H9 (cell line): Measurements from ENCODE around the gene UBE3B. TPM values are rescaled to one million over a fixed set of nuclear protein-coding genes. Genes with fewer than 3 reads are reported as not detected.

Experiments used
- DNase-seq: peaks from one replicate; pipeline ENCODE4 v3.0.0-alpha.2; 2017
- H2AFZ ChIP-seq: one replicate; pipeline ENCODE4 v1.6.1; 2013; ENCODE audit warnings: mild to moderate bottlenecking, low read length, control low read depth, moderate library complexity
- H2AK5ac ChIP-seq: 2 replicates; pipeline ENCODE4 v1.6.1; 2013; ENCODE audit warnings: low read length, control low read depth, mixed read lengths; ENCODE audit not compliant: insufficient read length
- H2BK120ac ChIP-seq: one replicate; pipeline ENCODE4 v1.6.1; 2013; ENCODE audit warnings: low read depth, mild to moderate bottlenecking, low read length, control low read depth, inconsistent platforms; ENCODE audit not compliant: poor library complexity, severe bottlenecking
- H2BK12ac ChIP-seq: 2 replicates; pipeline ENCODE4 v1.6.1; 2013; ENCODE audit warnings: low read length, control low read depth, mixed read lengths, low read depth; ENCODE audit not compliant: insufficient read length
- H2BK15ac ChIP-seq: 2 replicates; pipeline ENCODE4 v1.6.1; 2013; ENCODE audit warnings: low read depth, low read length, control low read depth
- H2BK20ac ChIP-seq: one replicate; pipeline ENCODE4 v1.6.1; 2013; ENCODE audit warnings: low read depth, mild to moderate bottlenecking, low read length, control low read depth, inconsistent platforms; ENCODE audit not compliant: poor library complexity, severe bottlenecking
- H2BK5ac ChIP-seq: 2 replicates; pipeline ENCODE4 v1.6.1; 2013; ENCODE audit warnings: low read length, control low read depth, mixed read lengths; ENCODE audit not compliant: insufficient read length
- H3K14ac ChIP-seq: 2 replicates; pipeline ENCODE4 v1.6.1; 2013; ENCODE audit warnings: low read length, control low read depth; ENCODE audit not compliant: insufficient read depth
- H3K18ac ChIP-seq: 2 replicates; pipeline ENCODE4 v1.6.1; 2013; ENCODE audit warnings: low read depth, mild to moderate bottlenecking, mixed read lengths, low read length, control low read depth; ENCODE audit not compliant: insufficient read length
- H3K23ac ChIP-seq: 2 replicates; pipeline ENCODE4 v1.6.1; 2013; ENCODE audit warnings: low read length, control low read depth, mixed read lengths, low read depth; ENCODE audit not compliant: insufficient read length
- H3K23me2 ChIP-seq: 2 replicates; pipeline ENCODE4 v1.6.1; 2013; ENCODE audit warnings: low read depth, mild to moderate bottlenecking, mixed read lengths, low read length, control low read depth; ENCODE audit not compliant: insufficient read length, poor library complexity, severe bottlenecking
- H3K27ac ChIP-seq: 2 replicates; pipeline ENCODE4 v1.5.1; 2013; ENCODE audit warnings: low read length, control low read depth, mixed read lengths, low read depth; ENCODE audit not compliant: insufficient read length
- H3K27me3 ChIP-seq: 2 replicates; pipeline ENCODE4 v1.6.1; 2013; ENCODE audit warnings: low read length, control low read depth, inconsistent platforms; ENCODE audit not compliant: insufficient read depth
- H3K4ac ChIP-seq: 2 replicates; pipeline ENCODE4 v1.6.1; 2013; ENCODE audit warnings: low read depth, mild to moderate bottlenecking, control low read depth, inconsistent platforms, low read length, moderate library complexity
- H3K4me1 ChIP-seq: 2 replicates; pipeline ENCODE4 v1.6.1; 2013; ENCODE audit warnings: low read length, control low read depth, inconsistent platforms; ENCODE audit not compliant: insufficient read depth
- H3K4me2 ChIP-seq: 2 replicates; pipeline ENCODE4 v1.6.1; 2013; ENCODE audit warnings: low read length, control low read depth, mixed read lengths; ENCODE audit not compliant: insufficient read length, insufficient read depth
- H3K56ac ChIP-seq: 2 replicates; pipeline ENCODE4 v1.6.1; 2013; ENCODE audit warnings: low read depth, mild to moderate bottlenecking, mixed read lengths, low read length, control low read depth; ENCODE audit not compliant: insufficient read length
- H3K79me1 ChIP-seq: 2 replicates; pipeline ENCODE4 v1.6.1; 2013; ENCODE audit warnings: low read depth, mild to moderate bottlenecking, moderate library complexity, low read length, control low read depth, inconsistent platforms; ENCODE audit not compliant: insufficient read depth, poor library complexity, severe bottlenecking
- H3K79me2 ChIP-seq: 2 replicates; pipeline ENCODE4 v1.6.1; 2013; ENCODE audit warnings: low read length, control low read depth, inconsistent platforms; ENCODE audit not compliant: insufficient read depth
- H3K9ac ChIP-seq: 2 replicates; pipeline ENCODE4 v1.6.1; 2013; ENCODE audit warnings: low read length, control low read depth, mixed read lengths; ENCODE audit not compliant: insufficient read length; ENCODE audit errors: extremely low read depth
- H3K9me3 ChIP-seq: one replicate; pipeline ENCODE4 v1.6.1; 2013; ENCODE audit warnings: low read depth, low read length, inconsistent platforms; ENCODE audit not compliant: control insufficient read depth
- H3T11ph ChIP-seq: one replicate; pipeline ENCODE4 v1.6.1; 2013; ENCODE audit warnings: mild to moderate bottlenecking, low read length, control low read depth, inconsistent platforms
- H4K20me1 ChIP-seq: one replicate; pipeline ENCODE4 v1.6.1; 2013; ENCODE audit not compliant: control insufficient read depth, insufficient read length, insufficient read depth
- H4K5ac ChIP-seq: 2 replicates; pipeline ENCODE4 v1.6.1; 2013; ENCODE audit warnings: low read depth, mild to moderate bottlenecking, mixed read lengths, low read length, control low read depth; ENCODE audit not compliant: insufficient read length
- H4K8ac ChIP-seq: replicated peaks from 2 replicates; pipeline ENCODE4 v1.6.1; 2013; ENCODE audit warnings: low read length, control low read depth, mixed read lengths, low read depth; ENCODE audit not compliant: insufficient read length
- H4K91ac ChIP-seq: 2 replicates; pipeline ENCODE4 v1.6.1; 2013; ENCODE audit warnings: low read depth, mild to moderate bottlenecking, moderate library complexity, mixed read lengths, low read length, control low read depth; ENCODE audit not compliant: insufficient read length
- H3K27ac Mint-ChIP-seq, 3 experiments: 2 replicates in 2 of 3; 3 replicates in 1 of 3; pipeline ENCODE4 v1.8.0; 2020 to 2021; ENCODE audit warnings: mixed read lengths in 3 of 3, mild to moderate bottlenecking in 1 of 3, moderate library complexity in 1 of 3
- H3K27me3 Mint-ChIP-seq: 2 replicates; pipeline ENCODE4 v1.8.0; 2021; ENCODE audit warnings: low read depth, mild to moderate bottlenecking, moderate library complexity, mixed read lengths
- H3K36me3 Mint-ChIP-seq, 3 experiments: 2 replicates in 2 of 3; 3 replicates in 1 of 3; pipeline ENCODE4 v1.8.0; 2020 to 2021; ENCODE audit warnings: low read depth in 3 of 3, mixed read lengths in 3 of 3; ENCODE audit not compliant: insufficient read depth in 1 of 3
- H3K4me1 Mint-ChIP-seq, 2 experiments: 2 replicates each; pipeline ENCODE4 v1.8.0; 2020; ENCODE audit warnings: mixed read lengths in 2 of 2
- H3K4me3 Mint-ChIP-seq, 2 experiments: 2 replicates in 1 of 2; 3 replicates in 1 of 2; pipeline ENCODE4 v1.8.0; 2020 to 2021; ENCODE audit warnings: mild to moderate bottlenecking in 2 of 2, mixed read lengths in 2 of 2, moderate library complexity in 1 of 2
- H3K9me3 Mint-ChIP-seq, 2 experiments: 2 replicates in 1 of 2; 3 replicates in 1 of 2; pipeline ENCODE4 v1.8.0; 2020; ENCODE audit warnings: mild to moderate bottlenecking in 2 of 2, mixed read lengths in 2 of 2, moderate library complexity in 1 of 2
- WGBS: extraction: QIAGEN DNeasy Blood & Tissue Kit; methylation state at CpG from one replicate; pipeline ENCODE4 v1.1.7; 2013; ENCODE audit warnings: missing lambda C conversion rate, low lambda C conversion rate, mixed read lengths; ENCODE audit not compliant: insufficient read length; ENCODE audit errors: extremely low coverage; 5-methylcytosine and 5-hydroxymethylcytosine counted together
- total RNA-seq: library from RNA; stranded (reverse); gene quantifications from 2 replicates; pipeline ENCODE4 v1.2.1, GENCODE V29; 2021
- TF ChIP-seq, protein P1 (sequence below): fragments of 200-600 bp; sonication (generic); conservative IDR thresholded peaks from 3 replicates; pipeline ENCODE4 v1.8.0; 2021; ENCODE audit warnings: antibody characterized with exemption, mild to moderate bottlenecking

The UBE3B gene
- total RNA-seq, 1 experiment from 2014 or later = 24.2 TPM

DNA sequence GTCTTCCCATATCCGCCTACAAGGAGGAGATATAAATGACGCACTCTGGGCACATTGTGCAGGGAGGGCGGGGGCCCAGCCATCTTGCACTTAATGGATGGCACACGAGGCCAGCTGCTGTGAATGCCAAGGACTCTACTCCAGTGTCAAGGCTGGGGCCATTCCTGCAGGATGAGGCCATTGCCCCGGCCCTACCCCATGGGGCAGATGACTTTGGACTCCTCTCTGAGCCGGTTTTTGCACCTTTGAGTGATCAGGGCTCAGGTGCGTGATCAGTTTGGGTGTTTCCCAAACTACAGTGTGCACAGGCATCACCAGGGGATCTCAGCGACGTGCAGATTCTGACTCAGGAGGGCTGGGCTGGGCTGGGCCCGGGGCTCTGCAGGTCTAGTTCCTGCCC lies 79.8 kb downstream of the UBE3B start:
- WGBS = no CpG with 5 or more reads among the region's 10 CpGs
- H2BK5ac ChIP-seq = no peak overlapping the region
- no peak overlapping the region for H3K27ac ChIP-seq
- Mint-ChIP-seq H3K9me3 (no peaks in the 10 kb centered on the region; a peak in 1 of 5 replicates), H3K36me3 (peaks cover 7 to 10% (median 8%) of the 10 kb centered on the region in 3 experiments), H3K27ac (no peak overlapping the region), H3K4me1 (peaks cover 2 to 6% of the 10 kb centered on the region in 2 experiments; a peak in 3 of 4 replicates), H3K4me3 (no peak overlapping the region), H3K27me3 (peaks cover 4% of the 10 kb centered on the region)
- DNase-seq = no peak
- no peak overlapping the region for H3K4ac ChIP-seq
- no peak overlapping the region for H3T11ph ChIP-seq
- no peak overlapping the region for H3K14ac ChIP-seq
- no peak overlapping the region for H4K5ac ChIP-seq
- H2AK5ac ChIP-seq = no peak overlapping the region
- no peak overlapping the region for H2BK20ac ChIP-seq
- H3K27me3 ChIP-seq = no peaks in the 10 kb centered on the region
- no peak overlapping the region for H4K8ac ChIP-seq
- no peak overlapping the region for H3K9ac ChIP-seq
- no peaks in the 10 kb centered on the region for H3K79me2 ChIP-seq
- H3K18ac ChIP-seq = no peak overlapping the region
- H3K9me3 ChIP-seq = no peaks in the 10 kb centered on the region
- H4K91ac ChIP-seq = no peak overlapping the region
- H2BK12ac ChIP-seq = no peak overlapping the region
- H2BK15ac ChIP-seq = no peak overlapping the region
- no peaks in the 10 kb centered on the region for H3K4me1 ChIP-seq
- TF ChIP-seq, protein P1, sequence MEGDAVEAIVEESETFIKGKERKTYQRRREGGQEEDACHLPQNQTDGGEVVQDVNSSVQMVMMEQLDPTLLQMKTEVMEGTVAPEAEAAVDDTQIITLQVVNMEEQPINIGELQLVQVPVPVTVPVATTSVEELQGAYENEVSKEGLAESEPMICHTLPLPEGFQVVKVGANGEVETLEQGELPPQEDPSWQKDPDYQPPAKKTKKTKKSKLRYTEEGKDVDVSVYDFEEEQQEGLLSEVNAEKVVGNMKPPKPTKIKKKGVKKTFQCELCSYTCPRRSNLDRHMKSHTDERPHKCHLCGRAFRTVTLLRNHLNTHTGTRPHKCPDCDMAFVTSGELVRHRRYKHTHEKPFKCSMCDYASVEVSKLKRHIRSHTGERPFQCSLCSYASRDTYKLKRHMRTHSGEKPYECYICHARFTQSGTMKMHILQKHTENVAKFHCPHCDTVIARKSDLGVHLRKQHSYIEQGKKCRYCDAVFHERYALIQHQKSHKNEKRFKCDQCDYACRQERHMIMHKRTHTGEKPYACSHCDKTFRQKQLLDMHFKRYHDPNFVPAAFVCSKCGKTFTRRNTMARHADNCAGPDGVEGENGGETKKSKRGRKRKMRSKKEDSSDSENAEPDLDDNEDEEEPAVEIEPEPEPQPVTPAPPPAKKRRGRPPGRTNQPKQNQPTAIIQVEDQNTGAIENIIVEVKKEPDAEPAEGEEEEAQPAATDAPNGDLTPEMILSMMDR = no peak
- no peak overlapping the region for H3K4me2 ChIP-seq
- no peaks in the 10 kb centered on the region for H3K79me1 ChIP-seq
- no peaks in the 10 kb centered on the region for H4K20me1 ChIP-seq
- no peak overlapping the region for H3K56ac ChIP-seq
- no peaks in the 10 kb centered on the region for H3K23me2 ChIP-seq
- no peak overlapping the region for H2BK120ac ChIP-seq
- no peak overlapping the region for H3K23ac ChIP-seq
- no peak overlapping the region for H2AFZ ChIP-seq
